Activated gamma-delta T cell treated with Interleukin-2 at 50 U/mL for 16 hours (primary cell): ENCODE measurements around the gene USP11.

Source experiments
- DNase-seq: peaks from one replicate; pipeline ENCODE4 v3.0.0-alpha.2; 2020

Gene USP11

DNA sequence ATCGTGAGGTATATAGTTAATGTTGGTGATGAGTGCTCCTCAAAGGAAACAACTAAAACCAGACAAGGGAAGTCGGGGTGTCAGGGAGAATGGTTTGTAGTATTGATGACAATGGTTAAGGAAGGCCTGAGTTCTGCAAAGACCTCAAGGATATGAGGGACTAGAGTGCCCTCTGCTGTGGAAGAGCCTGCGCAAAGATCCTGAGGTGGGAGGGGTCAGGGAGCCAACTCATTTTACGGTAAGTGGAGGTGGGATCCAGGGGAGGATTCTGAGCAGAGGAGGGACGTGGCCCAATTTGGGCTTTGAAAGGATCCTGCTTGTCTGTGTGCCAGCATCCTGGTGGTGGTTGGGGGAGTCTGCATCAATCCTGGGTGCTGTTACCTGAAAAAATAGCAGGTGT is 27.8 kb upstream of the USP11 start:
- DNase-seq = no peak

DNA sequence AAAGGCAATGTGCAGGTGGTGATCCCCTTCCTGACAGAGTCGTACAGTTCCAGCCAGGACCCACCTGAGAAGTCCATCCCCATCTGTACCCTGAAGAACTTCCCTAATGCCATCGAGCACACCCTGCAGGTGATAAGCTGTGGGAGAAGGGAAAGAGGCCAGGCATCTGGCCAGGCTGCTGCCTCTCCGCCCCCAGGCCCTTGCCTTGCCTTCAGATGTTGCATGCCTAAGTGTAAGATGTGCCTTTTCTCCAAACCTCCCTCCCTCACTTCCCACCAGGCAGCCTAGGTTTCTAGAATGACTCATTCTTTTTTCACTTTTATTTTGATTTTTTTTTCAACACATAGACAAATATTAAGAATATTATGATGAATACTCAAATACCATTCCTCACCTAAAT is 26.5 kb upstream of the USP11 start:
- no peak for DNase-seq

- no peak for DNase-seq
Measured at GRCh38 chrX:47208108-47208507, 24.7 kb upstream of the USP11 start.

DNA sequence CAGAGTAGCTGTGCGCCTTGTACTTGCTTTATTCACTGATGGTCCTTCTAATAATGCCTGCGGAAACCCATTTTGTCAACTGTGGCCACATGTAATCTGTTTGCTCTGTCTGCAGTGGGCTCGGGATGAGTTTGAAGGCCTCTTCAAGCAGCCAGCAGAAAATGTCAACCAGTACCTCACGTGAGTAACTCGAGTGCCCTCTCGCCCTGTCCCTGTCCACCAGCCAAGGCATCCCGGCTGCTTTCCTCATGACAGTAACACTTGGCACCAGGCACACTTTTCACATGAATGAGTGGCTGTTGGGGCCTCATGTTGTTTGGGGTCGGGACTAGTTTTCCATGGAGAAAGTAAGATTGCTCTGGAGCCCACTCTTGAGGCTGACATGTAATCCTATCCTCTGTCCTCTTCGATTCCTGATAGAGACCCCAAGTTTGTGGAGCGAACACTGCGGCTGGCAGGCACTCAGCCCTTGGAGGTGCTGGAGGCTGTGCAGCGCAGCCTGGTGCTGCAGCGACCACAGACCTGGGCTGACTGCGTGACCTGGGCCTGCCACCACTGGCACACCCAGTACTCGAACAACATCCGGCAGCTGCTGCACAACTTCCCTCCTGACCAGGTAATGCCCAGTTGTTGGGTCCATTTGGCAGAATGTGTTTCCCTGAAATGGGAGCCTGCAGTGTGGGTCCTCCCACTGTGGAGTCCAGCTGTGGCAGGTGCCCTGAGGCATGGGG is 23.1 kb upstream of the USP11 start:
- no peak for DNase-seq

- DNase-seq = no peak
Measured at GRCh38 chrX:47210661-47211425, 22.0 kb upstream of the USP11 start.

GRCh38 chrX:47212381-47213293 is 20.2 kb upstream of the USP11 start:
- no peak for DNase-seq

GRCh38 chrX:47214435-47215077 is 18.3 kb upstream of the USP11 start:
- no peak for DNase-seq

DNA sequence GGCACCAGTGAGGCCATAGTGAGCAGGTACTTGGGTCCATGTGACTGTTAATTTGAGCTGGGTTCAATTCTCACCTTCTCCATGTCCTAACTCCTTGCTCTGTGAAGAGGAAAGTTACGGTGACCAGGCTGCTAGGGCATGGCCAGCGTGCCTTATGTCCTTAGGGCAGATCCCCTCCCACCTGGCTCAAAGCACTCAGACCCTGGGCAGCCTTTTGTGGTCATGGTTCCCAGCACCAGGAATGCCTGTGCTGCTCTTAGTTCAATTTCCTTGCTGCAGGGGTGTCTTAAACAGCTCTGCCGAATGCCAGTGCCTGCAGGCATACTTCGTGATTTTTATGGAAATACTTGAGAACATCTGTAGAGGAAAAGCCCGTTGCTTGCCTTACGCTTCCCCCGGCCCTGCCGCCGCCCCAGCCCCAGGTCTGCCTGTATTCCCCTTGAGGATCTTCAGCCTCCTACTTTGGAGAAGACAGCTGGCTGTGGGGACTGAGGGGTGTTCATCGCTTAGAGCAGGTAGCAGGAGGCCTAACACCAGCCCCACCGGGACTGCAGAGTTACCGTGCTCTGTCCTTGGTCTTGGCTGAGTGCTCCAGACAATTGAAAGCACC is 17.4 kb upstream of the USP11 start:
- no peak for DNase-seq

DNA sequence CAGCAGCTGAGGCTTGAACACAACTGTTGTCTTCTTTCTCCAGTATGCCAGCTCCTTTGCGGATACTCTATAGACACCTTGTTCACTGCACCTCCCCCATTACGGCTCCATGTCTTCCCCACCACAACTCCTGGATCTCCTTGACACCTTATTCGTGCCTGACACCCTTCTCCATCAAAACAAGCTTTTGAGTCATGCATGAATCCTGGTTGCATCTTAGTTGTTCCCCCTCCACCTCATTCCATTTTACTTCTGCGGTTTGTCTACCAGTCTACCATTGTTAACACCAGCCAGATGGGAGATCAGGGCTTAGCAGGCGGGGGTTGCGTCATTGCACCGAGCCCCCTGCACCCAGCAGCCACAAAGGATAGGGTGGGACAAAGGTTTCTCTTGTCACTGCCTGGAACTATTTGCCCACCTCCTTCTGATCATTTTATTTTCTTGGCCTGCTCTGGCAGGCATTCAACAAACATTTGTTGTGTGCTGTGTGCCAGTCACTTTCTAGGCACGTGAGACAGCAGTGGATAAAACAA is 16.4 kb upstream of the USP11 start:
- no peak for DNase-seq

DNA sequence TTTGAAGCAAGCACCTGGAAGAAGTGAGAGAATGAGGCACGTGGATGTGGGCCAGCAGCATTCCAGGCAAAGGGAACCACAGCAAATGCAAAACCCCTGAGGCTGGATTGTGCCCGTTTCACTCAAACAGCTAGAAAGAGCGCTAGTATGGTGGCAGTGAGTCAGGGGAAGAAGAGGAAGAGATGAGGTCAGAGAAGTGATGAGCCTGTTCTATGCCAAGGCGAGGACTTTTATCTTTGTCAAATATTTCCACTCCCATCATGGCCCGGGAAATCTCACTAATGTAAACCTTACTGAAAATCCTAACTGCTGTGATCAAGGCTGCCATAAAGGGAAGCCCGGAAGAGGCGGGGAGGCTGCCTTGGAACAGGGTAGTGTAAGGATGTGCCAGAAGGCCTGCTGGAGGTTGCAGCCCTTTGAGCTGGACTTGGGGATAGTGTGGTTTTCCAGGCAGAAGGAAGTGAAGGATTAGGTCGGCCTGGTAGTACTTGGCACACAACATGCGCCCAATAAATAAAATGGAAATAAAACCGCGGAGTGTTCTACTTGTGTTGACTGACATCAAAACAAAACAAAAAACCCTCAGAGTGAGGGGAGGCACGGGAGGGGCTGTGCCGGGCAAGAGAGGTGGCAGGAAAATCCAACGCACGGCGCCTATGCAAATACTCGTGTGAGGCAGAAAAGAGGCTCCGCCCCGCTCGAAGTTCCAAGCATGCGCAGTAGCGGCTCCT is 15.5 kb upstream of the USP11 start:
- DNase-seq = no peak

DNA sequence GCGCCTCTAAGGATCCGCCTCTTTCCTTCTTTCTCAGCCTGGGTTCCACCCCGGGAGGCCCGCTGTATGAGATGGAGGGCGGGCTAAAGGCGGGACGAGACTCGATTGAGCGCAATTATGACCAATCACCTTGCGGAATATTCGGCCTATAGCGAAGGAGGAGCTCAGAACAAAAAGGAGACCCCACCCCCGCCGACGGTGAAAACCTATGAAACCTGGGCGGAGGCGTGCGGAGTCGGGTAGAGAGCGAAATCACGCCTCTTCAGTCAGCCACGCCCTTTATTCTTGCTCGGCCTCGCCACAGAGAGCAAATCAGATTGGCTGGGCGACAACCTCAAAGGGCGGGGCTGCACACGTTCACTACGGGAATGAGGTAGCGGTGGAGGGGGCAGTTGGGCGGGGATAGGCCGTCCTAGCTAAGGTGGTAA is 14.9 kb upstream of the USP11 start:
- peak; percentile 98 for DNase-seq

GRCh38 chrX:47218280-47218919 is 14.4 kb upstream of the USP11 start, which contains the start of gene CDK16:
Gene CDK16 (plus strand): TSS chrX:47218681. CDS start chrX:47223558, 4,877 bp downstream.
- DNase-seq = peak; percentile 75

GRCh38 chrX:47218920-47219815 is 13.6 kb upstream of the USP11 start:
- DNase-seq = peak; percentile 42

GRCh38 chrX:47221756-47222155 is 11.1 kb upstream of the USP11 start:
- DNase-seq = no peak

DNA sequence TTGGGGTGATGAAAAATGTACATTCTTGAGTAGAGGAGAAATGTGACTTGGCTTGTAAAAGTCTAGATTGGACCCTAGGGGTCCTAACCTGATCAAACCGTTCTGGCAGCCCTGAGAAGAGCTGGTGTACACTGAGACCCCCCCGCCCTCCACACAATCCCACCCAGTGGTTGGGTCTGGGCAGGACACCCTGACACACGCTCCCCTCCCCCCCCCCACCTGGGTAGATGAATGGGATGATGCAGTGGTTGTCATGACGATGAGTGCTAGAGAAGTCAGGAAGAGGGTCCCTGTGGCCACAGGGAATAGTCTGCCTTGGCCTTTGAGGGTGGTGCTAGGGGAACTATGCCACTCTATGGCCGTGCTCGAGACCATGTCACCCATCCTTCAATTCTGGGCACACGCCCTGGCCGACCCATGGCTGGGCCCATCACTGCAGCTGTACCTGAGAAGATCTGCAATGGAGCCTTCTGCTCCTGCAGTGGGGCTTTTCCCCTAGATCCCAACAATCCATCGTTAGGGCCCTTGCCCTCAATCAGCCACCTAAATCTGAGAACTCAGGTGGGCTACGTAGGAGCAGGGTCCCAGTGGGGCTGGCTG is 10.0 kb upstream of the USP11 start:
- no peak for DNase-seq

DNA sequence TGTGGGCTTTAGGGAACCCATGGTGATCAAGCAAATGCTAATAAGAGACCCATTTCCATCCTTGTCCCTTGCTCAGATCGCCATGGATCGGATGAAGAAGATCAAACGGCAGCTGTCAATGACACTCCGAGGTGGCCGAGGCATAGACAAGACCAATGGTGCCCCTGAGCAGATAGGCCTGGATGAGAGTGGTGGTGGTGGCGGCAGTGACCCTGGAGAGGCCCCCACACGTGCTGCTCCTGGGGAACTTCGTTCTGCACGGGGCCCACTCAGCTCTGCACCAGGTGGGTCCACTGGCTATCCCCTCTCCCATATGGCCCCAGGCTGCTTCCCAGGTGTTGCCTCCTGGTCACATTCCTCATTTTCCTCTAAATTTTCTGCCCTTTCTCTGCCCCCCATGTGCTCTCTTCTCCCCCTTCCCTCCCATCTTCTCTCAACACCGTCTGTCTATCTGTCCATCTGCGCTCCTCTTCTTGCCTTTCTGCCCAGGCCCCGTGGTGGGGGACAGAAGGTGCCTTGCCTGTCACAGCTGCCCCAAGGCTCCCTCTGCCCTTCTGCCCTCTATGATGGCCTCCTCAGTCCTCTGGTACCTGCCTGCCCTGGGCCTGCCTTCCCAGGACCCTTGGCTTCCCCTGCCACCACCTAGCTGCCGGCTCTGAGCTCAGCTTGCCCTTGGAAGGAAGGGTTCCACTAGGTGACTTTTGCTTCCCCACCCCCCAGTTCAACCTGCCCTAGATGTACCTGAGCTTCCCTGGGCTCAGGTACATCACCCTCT is 9.1 kb upstream of the USP11 start:
- DNase-seq = no peak

DNA sequence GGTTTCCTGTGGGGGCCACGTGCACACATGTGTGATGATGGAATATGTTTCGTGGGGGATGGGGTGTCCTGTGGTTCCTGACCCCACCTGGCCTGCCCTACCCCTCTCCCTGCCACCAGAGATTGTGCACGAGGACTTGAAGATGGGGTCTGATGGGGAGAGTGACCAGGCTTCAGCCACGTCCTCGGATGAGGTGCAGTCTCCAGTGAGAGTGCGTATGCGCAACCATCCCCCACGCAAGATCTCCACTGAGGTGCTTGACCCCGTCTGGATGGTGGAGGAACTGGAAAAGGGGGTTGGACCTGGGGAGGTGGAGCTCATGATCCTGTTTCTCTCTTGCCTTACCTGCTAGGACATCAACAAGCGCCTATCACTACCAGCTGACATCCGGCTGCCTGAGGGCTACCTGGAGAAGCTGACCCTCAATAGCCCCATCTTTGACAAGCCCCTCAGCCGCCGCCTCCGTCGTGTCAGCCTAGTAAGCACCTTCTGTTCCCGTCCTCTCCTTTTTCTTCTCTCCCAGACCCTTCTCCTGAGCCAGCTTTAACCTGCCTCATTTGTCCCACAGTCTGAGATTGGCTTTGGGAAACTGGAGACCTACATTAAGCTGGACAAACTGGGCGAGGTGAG is 8.4 kb upstream of the USP11 start:
- DNase-seq = no peak

DNA sequence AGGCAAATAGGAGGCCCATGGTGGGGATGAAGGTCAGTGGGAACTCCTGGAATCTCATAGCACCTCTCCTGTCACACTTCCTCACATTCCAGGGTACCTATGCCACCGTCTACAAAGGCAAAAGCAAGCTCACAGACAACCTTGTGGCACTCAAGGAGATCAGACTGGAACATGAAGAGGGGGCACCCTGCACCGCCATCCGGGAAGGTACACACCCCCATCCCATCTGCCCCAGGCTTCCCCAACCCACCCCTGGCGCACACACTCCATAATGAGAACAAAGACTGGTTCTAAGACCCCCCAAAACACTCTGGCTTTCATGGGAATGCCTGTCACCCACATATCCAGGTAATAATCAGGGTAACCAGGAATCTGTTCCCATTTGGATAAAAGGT is 7.9 kb upstream of the USP11 start:
- DNase-seq = no peak
